Mesangial cell (primary cell): ENCODE measurements around the gene ATP7B. TPM values are rescaled to one million over a fixed set of nuclear protein-coding genes. Genes with fewer than 3 reads are reported as not detected.

Experiments used
- total RNA-seq: library from RNA; depleted of rRNA; stranded (reverse); fragments of >200 nt; gene quantifications from 2 replicates; pipeline ENCODE4 v1.2.3, GENCODE V29; 2015

The ATP7B gene
- 10.8 and 12.1 TPM in 2 replicates for total RNA-seq

DNA sequence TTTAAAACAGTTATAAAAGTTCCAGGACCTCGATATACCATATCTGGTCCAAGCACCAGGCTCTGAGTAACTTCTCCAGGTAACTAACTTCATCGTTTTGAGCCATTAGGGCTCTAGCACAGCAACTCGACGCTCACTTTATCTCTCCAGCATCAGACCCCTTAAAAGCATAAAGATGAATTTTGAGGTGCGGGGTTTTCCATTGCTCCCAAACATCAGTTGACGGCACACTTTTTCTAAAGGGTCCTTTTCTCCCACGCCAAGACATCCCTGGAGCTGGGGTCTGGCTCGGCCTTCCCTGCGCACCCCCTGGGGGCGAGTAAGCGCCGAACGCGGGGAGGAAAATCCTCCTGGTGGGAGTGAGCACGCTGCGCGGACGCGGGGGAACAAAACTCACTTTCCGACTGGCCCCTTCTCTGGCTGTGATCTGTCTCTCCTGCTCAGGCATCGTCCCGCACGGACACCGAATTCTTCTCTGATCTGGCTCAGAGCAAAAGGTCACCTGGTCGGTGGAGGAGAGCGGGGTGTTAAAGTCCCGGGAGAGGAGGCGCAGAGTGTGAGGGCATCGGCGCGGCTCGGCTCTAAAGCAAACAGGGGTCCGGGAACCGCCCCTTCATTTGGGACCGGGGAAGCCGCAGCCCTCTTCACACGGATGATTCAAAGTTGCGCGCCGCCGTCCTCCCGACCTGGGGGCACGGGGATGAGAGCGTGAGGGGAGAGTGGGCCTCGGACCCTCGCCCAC, at the start of gene ATP7B:
Gene ATP7B, minus strand, starts transcription at position 561 of the 742 bp plus-strand sequence. Its CDS starts 113 bp downstream, at position 448.

DNA sequence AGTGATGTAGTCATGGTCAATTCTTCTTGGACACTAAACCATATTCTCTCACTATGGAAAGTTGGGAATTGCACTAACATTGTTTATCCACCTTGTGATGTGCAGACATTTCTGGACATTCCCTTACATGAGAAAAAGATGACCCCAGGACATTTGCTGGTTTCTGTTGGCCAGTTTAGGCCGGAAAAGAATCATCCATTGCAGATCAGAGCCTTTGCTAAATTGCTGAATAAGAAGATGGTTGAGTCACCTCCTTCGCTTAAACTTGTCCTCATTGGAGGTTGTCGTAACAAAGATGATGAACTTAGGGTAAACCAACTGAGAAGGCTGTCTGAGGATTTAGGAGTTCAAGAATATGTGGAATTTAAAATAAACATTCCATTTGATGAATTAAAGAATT, 13.2 kb upstream of the ATP7B start, which contains the start of gene UTP14C:
Gene UTP14C, plus strand, starts transcription at position 211 of the 400 bp plus-strand sequence. CDS start 4,114 bp downstream, outside the sequence.

DNA sequence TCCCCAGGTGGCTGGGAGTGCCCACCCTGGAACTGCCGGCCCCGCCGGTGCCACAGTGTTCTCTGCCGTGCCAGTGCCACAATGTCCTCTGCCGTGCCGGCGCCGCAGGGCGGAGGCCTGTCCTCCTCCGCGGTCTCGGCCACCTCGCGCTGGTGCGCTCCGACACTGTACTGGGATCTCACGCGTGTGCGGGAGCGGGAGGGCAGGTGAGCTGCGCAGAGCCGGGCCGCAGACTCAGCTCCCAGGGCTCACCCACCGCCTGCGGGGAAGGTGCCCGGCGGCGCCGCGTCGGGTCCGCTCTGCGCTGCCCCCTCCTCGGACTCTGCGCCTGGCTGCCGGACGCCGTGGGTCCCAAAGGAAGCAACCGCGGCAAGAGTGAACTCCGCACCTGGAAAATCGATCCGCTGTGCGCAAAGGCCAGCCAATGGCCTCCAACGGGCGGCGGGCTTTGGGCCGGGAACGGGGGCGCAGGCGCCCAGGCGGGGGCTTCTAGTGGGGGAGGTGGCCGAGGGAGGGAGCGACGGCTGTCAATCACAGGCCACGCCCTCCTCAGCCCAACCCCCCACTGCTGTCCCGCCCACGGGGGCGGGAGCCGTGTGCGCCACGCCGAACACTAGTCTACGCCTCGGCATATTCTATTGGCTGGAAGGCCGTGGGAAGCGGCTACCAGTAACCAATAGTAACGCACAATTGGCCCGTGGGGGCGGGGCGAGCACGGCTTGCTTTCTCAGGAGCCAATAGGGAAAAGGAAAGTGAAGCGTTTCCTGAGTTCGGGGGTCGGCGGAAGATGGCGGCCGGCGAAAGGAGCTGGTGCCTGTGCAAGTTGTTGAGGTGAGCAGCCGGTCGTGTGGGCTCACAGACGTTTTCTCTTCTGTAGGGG, 622 bp upstream of the ATP7B start, which contains the start of gene ALG11:
Gene ALG11, plus strand, starts transcription at position 767 of the 880 bp plus-strand sequence. Its CDS starts 21 bp downstream, at position 788.

Other genes starting within 250 kb of the ATP7B start
- 5.1 and 20.0 TPM in 2 replicates for gene DHRS12, start 207.3 kb downstream of the ATP7B start, total RNA-seq
- gene TMEM272, start 166.3 kb downstream of the ATP7B start, total RNA-seq: not detected in 2 replicates
- gene CCDC70, start 149.5 kb downstream of the ATP7B start, total RNA-seq: not detected in 2 replicates
- 5.9 and 8.9 TPM in 2 replicates for gene ALG11, start 948 bp upstream of the ATP7B start, total RNA-seq
- 5.2 and 6.1 TPM in 2 replicates for gene UTP14C, start 13.2 kb upstream of the ATP7B start, total RNA-seq
- under 0.01 and 0.13 TPM in 2 replicates for gene NEK5, start 117.6 kb upstream of the ATP7B start, total RNA-seq
- 4.6 and 6.6 TPM in 2 replicates for gene NEK3, start 148.1 kb upstream of the ATP7B start, total RNA-seq